ENCODE results near the gene SLC51B.

The SLC51B gene

DNA sequence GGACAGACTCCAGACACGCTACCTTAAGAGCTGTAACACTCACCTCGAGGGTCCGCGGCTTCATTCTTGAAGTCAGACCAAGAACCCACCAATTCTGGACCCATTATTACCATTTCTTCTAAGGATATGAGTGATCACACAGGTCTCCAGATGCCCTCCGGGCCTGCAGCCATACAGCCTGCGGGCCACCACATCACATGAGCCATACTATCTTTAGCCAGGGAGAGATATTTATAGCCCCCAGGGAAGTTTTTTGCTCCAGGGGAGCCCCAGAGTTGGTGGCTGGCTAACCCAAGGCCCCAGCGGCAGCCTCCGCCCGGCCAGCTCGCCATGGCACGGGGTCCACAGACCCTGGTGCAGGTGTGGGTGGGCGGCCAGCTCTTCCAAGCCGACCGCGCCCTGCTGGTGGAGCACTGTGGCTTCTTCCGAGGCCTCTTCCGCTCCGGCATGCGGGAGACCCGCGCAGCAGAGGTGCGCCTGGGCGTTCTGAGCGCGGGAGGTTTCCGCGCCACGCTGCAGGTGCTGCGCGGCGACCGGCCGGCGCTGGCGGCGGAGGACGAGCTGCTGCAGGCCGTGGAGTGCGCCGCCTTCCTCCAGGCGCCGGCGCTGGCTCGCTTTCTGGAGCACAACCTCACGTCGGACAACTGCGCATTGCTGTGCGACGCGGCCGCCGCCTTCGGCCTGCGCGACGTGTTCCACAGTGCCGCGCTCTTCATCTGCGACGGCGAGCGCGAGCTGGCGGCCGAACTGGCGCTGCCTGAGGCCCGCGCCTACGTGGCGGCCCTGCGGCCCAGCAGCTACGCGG is 31.5 kb downstream of the SLC51B start, which contains the start of gene KBTBD13:
TSS of gene KBTBD13 (plus strand) at position 261 of the 805 bp plus-strand sequence. CDS start at position 331, 70 bp downstream.
- no peak for TF ChIP-seq POLR2AphosphoS5 (IDR thresholded peaks at IDR 0.05; ENCODE audit: low read depth, low read length)
- TF ChIP-seq SIN3A (IDR thresholded peaks at IDR 0.05; ENCODE audit: borderline replicate concordance, insufficient read depth, low read length), result no peak
- TF ChIP-seq FOXP2 (optimal IDR thresholded peaks at IDR 0.05; ENCODE audit: borderline replicate concordance, extremely low read depth, extremely low read length, insufficient read depth), result no peak
- TF ChIP-seq, protein P1, sequence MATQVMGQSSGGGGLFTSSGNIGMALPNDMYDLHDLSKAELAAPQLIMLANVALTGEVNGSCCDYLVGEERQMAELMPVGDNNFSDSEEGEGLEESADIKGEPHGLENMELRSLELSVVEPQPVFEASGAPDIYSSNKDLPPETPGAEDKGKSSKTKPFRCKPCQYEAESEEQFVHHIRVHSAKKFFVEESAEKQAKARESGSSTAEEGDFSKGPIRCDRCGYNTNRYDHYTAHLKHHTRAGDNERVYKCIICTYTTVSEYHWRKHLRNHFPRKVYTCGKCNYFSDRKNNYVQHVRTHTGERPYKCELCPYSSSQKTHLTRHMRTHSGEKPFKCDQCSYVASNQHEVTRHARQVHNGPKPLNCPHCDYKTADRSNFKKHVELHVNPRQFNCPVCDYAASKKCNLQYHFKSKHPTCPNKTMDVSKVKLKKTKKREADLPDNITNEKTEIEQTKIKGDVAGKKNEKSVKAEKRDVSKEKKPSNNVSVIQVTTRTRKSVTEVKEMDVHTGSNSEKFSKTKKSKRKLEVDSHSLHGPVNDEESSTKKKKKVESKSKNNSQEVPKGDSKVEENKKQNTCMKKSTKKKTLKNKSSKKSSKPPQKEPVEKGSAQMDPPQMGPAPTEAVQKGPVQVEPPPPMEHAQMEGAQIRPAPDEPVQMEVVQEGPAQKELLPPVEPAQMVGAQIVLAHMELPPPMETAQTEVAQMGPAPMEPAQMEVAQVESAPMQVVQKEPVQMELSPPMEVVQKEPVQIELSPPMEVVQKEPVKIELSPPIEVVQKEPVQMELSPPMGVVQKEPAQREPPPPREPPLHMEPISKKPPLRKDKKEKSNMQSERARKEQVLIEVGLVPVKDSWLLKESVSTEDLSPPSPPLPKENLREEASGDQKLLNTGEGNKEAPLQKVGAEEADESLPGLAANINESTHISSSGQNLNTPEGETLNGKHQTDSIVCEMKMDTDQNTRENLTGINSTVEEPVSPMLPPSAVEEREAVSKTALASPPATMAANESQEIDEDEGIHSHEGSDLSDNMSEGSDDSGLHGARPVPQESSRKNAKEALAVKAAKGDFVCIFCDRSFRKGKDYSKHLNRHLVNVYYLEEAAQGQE (IDR thresholded peaks at IDR 0.05; ENCODE audit: insufficient read depth in 1 of 2, low read depth in 2 of 2, low read length in 2 of 2), result no peak
- no peak for TF ChIP-seq TAF1 (IDR thresholded peaks at IDR 0.05; ENCODE audit: borderline replicate concordance, insufficient read depth, low read length)

DNA sequence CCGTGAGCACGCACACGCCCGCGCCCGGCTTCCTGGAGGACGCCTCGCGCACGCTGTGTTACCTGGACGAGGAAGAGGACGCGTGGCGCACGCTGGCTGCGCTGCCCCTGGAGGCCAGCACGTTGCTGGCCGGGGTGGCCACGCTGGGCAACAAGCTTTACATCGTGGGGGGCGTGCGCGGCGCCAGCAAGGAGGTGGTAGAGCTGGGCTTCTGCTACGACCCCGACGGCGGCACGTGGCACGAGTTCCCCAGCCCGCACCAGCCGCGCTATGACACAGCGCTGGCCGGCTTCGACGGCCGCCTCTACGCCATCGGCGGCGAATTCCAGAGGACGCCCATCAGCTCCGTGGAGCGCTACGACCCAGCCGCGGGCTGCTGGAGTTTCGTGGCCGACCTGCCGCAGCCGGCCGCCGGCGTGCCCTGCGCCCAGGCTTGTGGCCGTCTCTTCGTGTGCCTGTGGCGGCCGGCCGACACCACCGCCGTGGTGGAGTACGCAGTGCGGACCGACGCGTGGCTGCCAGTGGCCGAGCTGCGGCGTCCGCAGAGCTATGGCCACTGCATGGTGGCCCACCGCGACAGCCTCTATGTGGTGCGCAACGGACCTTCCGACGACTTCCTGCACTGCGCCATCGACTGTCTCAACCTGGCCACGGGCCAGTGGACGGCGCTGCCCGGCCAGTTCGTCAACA is 32.2 kb downstream of the SLC51B start:
- TF ChIP-seq FOXP2 (optimal IDR thresholded peaks at IDR 0.05; ENCODE audit: borderline replicate concordance, extremely low read depth, extremely low read length, insufficient read depth), result no peak
- TF ChIP-seq POLR2AphosphoS5 (IDR thresholded peaks at IDR 0.05; ENCODE audit: low read depth, low read length), result no peak
- TF ChIP-seq SIN3A (IDR thresholded peaks at IDR 0.05; ENCODE audit: borderline replicate concordance, insufficient read depth, low read length), result no peak
- TF ChIP-seq, protein P1 (IDR thresholded peaks at IDR 0.05; ENCODE audit: insufficient read depth in 1 of 2, low read depth in 2 of 2, low read length in 2 of 2), result no peak
- TF ChIP-seq TAF1 (IDR thresholded peaks at IDR 0.05; ENCODE audit: borderline replicate concordance, insufficient read depth, low read length), result no peak

DNA sequence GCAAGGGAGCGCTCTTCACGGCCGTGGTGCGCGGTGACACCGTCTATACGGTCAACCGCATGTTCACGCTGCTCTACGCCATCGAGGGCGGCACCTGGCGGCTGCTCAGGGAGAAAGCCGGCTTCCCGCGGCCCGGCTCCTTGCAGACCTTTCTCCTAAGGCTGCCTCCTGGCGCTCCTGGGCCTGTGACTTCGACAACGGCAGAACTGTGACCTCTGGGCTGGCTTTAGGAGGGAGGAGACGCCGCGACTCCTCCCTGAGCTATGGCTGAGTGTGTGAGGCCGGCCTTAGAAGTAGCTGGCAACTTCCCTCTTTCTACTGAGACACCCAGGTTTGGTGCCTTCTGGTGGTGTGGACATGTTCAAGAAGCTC is 32.8 kb downstream of the SLC51B start:
- TF ChIP-seq, protein P1 (IDR thresholded peaks at IDR 0.05; ENCODE audit: insufficient read depth in 1 of 2, low read depth in 2 of 2, low read length in 2 of 2), result no peak
- TF ChIP-seq FOXP2 (optimal IDR thresholded peaks at IDR 0.05; ENCODE audit: borderline replicate concordance, extremely low read depth, extremely low read length, insufficient read depth) (no peak), SIN3A (IDR thresholded peaks at IDR 0.05; ENCODE audit: borderline replicate concordance, insufficient read depth, low read length) (no peak), POLR2AphosphoS5 (IDR thresholded peaks at IDR 0.05; ENCODE audit: low read depth, low read length) (no peak), TAF1 (IDR thresholded peaks at IDR 0.05; ENCODE audit: borderline replicate concordance, insufficient read depth, low read length) (no peak)

DNA sequence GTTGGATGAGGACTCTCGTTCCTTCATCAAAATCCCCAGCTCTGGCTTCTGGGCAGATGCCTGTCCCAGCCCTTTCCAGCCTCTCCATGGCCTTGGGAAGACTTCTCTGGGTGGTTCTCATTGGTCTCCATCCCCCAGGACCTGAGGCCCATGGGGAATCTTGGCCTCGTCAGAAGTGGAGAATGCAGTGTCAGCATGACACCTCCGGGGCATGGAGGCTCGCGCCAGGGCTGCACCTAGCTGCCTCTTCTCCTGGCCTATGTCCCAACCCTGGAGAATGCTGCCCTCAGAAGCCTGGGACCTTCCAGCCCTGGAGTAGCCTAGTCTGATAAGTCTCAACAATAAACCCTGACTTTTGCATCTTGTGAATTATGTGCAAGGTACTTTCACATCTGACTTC is 34.4 kb downstream of the SLC51B start:
- TF ChIP-seq POLR2AphosphoS5 (IDR thresholded peaks at IDR 0.05; ENCODE audit: low read depth, low read length) (no peak), SIN3A (IDR thresholded peaks at IDR 0.05; ENCODE audit: borderline replicate concordance, insufficient read depth, low read length) (no peak), TAF1 (IDR thresholded peaks at IDR 0.05; ENCODE audit: borderline replicate concordance, insufficient read depth, low read length) (no peak), FOXP2 (optimal IDR thresholded peaks at IDR 0.05; ENCODE audit: borderline replicate concordance, extremely low read depth, extremely low read length, insufficient read depth) (no peak)
- TF ChIP-seq, protein P1 (IDR thresholded peaks at IDR 0.05; ENCODE audit: insufficient read depth in 1 of 2, low read depth in 2 of 2, low read length in 2 of 2), result no peak
